HG03108 (cell line): ENCODE results near the gene CHD2.

Source experiments
- ATAC-seq: cut with Tn5 transposase; IDR thresholded peaks from one replicate; pipeline ENCODE4 v1.9.1; 2021; ENCODE audit warnings: moderate library complexity; ENCODE audit not compliant: unreplicated experiment

CHD2 gene

GRCh38 chr15:92930054-92930621 is 30.0 kb downstream of the CHD2 start:
- ATAC-seq = no peak

GRCh38 chr15:92930776-92931175 is 30.7 kb downstream of the CHD2 start:
- no peak for ATAC-seq

GRCh38 chr15:92932946-92933649 is 33.0 kb downstream of the CHD2 start:
- ATAC-seq = no peak

GRCh38 chr15:92933831-92934230 is 33.7 kb downstream of the CHD2 start:
- ATAC-seq = no peak

- no peak for ATAC-seq
These were observed 34.6 kb downstream of the CHD2 start for GRCh38 chr15:92934716-92935115.

- ATAC-seq = no peak
These were observed 36.0 kb downstream of the CHD2 start for GRCh38 chr15:92936138-92936537.

GRCh38 chr15:92936693-92937092 is 36.6 kb downstream of the CHD2 start:
- ATAC-seq = no peak

- ATAC-seq = no peak
These were observed 37.8 kb downstream of the CHD2 start for GRCh38 chr15:92937901-92938300.

- ATAC-seq = no peak
These were observed 38.3 kb downstream of the CHD2 start for GRCh38 chr15:92938387-92938786.

GRCh38 chr15:92941668-92942067 is 41.5 kb downstream of the CHD2 start:
- ATAC-seq = no peak

GRCh38 chr15:92942706-92943105 is 42.6 kb downstream of the CHD2 start:
- no peak for ATAC-seq

- ATAC-seq = no peak
These were observed 43.5 kb downstream of the CHD2 start for GRCh38 chr15:92943581-92943980.

- ATAC-seq = no peak
These were observed 44.9 kb downstream of the CHD2 start for GRCh38 chr15:92944946-92945521.

GRCh38 chr15:92947071-92947730 is 47.1 kb downstream of the CHD2 start:
- no peak for ATAC-seq

GRCh38 chr15:92949604-92950249 is 49.6 kb downstream of the CHD2 start:
- no peak for ATAC-seq

- no peak for ATAC-seq
These were observed 51.8 kb downstream of the CHD2 start for GRCh38 chr15:92951800-92952457.

- ATAC-seq = no peak
These were observed 52.3 kb downstream of the CHD2 start for GRCh38 chr15:92952458-92952850.

- ATAC-seq = no peak
These were observed 53.4 kb downstream of the CHD2 start for GRCh38 chr15:92953566-92953965.

- ATAC-seq = no peak
These were observed 53.9 kb downstream of the CHD2 start for GRCh38 chr15:92954002-92954401.

GRCh38 chr15:92954578-92954977 is 54.5 kb downstream of the CHD2 start:
- no peak for ATAC-seq

GRCh38 chr15:92955706-92956105 is 55.6 kb downstream of the CHD2 start:
- no peak for ATAC-seq
